Coronary artery (tissue), 2 donors: ENCODE results near the gene ATAD5.

Experiments used
- DNase-seq: peaks from one replicate; pipeline ENCODE4 v3.0.0-alpha.2; 2017; ENCODE audit warnings: low spot score
- H3K27ac ChIP-seq, 2 donors: fragments of 200-600 bp; sonication (generic); one replicate each; pipeline ENCODE4 v1.5.1; 2016 to 2019
- H3K4me3 ChIP-seq: fragments of 200-600 bp; sonication (generic); 2 replicates; pipeline ENCODE4 v1.5.1; 2016; ENCODE audit warnings: mild to moderate bottlenecking, moderate library complexity
- TF ChIP-seq, protein P1 (sequence below): fragments of 200-600 bp; sonication (generic); IDR thresholded peaks from one replicate; pipeline ENCODE4 v1.5.1; 2019; ENCODE audit warnings: antibody characterized with exemption

The ATAD5 gene

DNA sequence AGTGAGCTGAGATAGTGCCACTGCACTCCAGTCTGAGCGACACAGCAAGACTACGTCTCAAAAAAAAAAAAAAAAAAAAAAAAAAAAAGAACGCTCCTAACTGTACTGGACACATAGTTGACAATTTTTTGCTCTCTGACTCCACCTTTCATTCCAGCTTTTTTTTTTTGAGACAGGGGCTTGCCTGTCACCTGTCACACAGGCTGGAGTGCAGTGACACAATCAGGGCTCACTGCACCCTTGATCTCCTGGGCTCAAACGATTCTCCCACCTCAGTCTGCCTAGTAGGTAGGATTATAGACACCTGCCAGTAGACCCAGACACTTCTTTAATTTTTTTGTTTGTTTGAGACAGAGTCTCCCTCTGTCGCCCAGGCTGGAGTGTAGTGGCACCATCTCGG, 4.7 kb upstream of the ATAD5 start:
- Histone ChIP-seq H3K4me3 (no peak overlapping the region), H3K27ac (no peak overlapping the region)
- no peak for DNase-seq
- TF ChIP-seq, protein P1, sequence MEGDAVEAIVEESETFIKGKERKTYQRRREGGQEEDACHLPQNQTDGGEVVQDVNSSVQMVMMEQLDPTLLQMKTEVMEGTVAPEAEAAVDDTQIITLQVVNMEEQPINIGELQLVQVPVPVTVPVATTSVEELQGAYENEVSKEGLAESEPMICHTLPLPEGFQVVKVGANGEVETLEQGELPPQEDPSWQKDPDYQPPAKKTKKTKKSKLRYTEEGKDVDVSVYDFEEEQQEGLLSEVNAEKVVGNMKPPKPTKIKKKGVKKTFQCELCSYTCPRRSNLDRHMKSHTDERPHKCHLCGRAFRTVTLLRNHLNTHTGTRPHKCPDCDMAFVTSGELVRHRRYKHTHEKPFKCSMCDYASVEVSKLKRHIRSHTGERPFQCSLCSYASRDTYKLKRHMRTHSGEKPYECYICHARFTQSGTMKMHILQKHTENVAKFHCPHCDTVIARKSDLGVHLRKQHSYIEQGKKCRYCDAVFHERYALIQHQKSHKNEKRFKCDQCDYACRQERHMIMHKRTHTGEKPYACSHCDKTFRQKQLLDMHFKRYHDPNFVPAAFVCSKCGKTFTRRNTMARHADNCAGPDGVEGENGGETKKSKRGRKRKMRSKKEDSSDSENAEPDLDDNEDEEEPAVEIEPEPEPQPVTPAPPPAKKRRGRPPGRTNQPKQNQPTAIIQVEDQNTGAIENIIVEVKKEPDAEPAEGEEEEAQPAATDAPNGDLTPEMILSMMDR: no peak

DNA sequence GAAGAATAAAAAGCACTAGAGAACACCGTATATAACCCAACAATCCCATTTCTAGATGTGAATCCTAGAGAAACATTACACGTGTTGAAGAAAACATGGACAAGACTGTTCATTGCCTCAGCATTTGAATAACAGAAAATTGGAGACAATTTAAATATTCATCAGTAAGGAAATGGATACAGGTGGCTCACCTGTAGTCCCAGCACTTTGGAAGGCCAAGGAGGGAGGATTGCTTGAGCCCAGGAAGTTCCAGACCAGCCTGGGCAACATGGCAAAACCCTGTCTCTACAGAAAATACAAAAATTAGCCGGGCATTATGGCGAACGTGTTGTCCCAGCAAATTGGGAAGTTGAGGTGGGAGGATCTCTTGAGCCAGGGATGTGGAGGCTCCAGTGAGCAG, 2.7 kb upstream of the ATAD5 start:
- TF ChIP-seq, protein P1: no peak
- no peak for DNase-seq
- Histone ChIP-seq H3K4me3 (no peak overlapping the region), H3K27ac (no peak overlapping the region)

DNA sequence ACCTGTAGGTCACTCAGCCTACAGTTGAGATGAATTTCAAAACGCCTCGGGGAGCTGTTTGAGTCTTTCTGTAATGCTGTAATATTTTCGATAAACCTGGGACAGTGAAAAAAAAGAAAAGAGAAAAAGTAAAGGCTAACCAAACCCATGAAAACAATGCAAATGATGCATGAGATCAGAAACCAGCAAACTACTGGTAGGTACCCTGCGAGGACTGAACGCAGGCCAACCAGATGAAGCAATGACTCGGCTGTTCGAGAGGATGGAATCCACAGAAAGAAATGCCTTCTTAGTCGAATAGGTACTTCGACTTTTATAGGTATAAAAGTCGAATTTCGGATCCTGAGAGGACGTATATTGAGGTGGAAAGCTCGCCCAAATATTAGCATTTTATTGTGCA, 509 bp upstream of the ATAD5 start:
- H3K4me3 ChIP-seq: peak overlapping the region; percentile 72
- no peak overlapping the region for H3K27ac ChIP-seq
- TF ChIP-seq, protein P1: no peak
- no peak for DNase-seq

DNA sequence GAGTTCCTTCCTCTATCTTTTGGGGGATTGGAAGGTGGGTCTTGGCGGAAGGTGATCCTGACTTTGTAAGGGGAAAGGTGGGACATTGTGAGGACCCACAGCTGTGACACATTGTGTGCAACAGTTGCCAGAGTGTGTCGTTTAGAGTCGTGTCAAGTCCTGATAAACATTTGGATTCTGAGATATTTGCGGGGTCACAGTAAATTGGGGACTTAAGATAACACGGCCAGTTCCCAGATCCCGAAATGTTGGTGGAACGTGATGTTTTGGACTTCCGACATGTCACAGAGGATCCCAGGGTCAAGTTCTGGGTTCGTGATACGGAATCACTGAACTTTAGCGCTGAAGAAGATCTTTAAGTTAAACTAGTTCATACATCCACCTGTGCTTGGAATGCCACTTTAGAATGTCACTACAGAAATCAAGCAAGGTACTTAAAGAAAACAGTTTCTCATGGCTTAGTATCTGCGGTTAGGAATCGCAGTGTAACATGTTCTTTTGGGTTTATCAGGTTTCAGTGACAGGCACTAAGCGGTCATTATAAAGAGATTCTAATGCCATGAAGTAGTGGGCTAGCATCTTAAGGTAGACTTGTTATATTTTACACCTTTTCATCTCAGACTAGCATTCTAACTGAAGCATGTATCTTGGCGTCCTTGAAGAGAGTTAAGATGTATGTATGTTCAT, 815 bp downstream of the ATAD5 start:
- TF ChIP-seq, protein P1: no peak
- H3K27ac ChIP-seq: no peak overlapping the region
- peak overlapping the region; percentile 72 for H3K4me3 ChIP-seq
- no peak for DNase-seq

DNA sequence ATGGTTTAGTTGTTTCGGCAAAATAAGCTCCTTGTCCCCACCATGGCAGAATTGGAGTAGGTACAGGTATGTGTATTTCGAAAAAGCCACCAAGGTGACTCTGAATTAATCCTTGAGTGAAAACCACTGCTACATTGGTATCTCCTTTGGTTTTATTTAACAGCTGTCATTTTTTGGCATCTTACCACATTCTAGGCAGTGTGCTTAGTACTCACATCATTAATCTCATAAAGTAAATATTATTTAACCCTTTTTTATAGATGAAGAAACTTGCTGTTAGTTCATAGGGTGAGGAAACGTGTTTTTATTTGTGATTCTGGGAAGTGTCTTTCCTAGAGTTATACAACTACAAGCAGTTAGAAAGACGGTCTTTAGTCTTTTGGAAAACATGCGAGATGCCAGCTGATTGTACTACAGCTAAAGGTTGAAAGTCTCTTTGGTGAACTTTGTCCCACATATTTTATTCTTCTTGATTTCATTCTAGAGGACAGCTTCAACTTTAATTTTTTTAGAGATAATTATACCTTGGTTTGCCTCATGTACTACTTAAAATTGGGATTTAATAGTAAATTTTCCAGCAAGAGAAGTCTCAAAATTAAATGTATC, 6.5 kb downstream of the ATAD5 start:
- TF ChIP-seq, protein P1: no peak
- Histone ChIP-seq H3K27ac (no peak overlapping the region), H3K4me3 (no peak overlapping the region)
- DNase-seq: no peak

DNA sequence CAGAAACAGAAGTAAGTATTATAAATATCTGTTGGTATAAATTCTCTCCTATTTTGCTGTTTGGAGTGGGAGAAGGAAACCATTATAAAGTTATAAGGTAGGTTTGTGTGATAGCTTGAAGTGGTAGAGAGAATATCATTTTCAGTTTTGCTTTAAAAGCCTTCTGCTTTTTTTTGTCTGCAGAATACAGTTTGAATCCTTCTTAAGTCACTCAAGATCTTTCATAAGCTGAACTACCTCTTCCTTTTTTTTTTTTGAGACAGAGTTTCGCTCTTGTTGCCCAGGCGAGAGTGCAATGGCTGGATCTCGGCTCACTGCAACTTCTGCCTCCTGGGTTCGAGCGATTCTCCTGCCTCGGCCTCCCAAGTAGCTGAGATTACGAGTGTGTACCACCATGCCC, 9.0 kb downstream of the ATAD5 start:
- DNase-seq: no peak
- TF ChIP-seq, protein P1: no peak
- H3K27ac ChIP-seq: peak overlapping the region in 1 of 2 donors; percentile 38
- no peak overlapping the region for H3K4me3 ChIP-seq

DNA sequence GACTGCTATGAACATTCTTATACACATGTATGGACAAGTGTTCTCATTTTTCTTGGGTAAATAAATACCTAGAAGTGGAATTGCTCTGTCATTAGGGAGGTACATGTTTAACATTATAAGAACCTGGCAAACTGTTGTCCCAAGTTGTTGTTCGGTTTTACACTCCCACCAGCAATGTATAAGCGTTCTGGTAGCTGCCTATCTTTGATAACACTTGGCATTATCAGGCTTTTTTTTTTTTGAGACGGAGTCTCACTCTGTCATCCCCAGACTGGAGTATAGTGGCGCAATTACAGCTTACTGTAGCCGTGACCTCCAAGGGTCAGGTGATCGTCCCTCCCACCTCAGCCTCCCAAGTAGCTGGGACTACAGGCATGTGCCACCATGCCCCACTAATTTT, 16.3 kb downstream of the ATAD5 start:
- TF ChIP-seq, protein P1: no peak
- no peak overlapping the region for H3K4me3 ChIP-seq
- no peak for DNase-seq
- no peak overlapping the region for H3K27ac ChIP-seq
